Activated naive CD4-positive, alpha-beta T cell treated with anti-CD3 and anti-CD28 coated beads for 36 hours (primary cell): ENCODE data around the gene HNRNPA2B1. TPM values are rescaled to one million over a fixed set of nuclear protein-coding genes. Genes with fewer than 3 reads are reported as not detected.
"Not testable (repeated sequence)": the region's sequence is repeated elsewhere in the genome, so short reads cannot be mapped to it uniquely, and the experiment has no call there.

ENCODE experiments used
- CTCF ChIA-PET: fragments of 350-600 bp; sonication (Branson Sonifier 250); formaldehyde crosslinking; loops from one replicate; lab custom pipeline; 2021; ENCODE audit warnings: antibody characterized with exemption; lab: Charles Lee
- DNase-seq: peaks from one replicate; pipeline ENCODE4 v3.0.0-alpha.2; 2020
- H3K27ac Mint-ChIP-seq: one replicate; pipeline ENCODE4 v1.8.0; 2021; ENCODE audit warnings: mild to moderate bottlenecking, mixed read lengths
- H3K27me3 Mint-ChIP-seq: one replicate; pipeline ENCODE4 v1.8.0; 2021; ENCODE audit warnings: low read depth, mixed read lengths
- H3K36me3 Mint-ChIP-seq: one replicate; pipeline ENCODE4 v1.8.0; 2021; ENCODE audit warnings: low read depth, mixed read lengths
- H3K4me1 Mint-ChIP-seq: one replicate; pipeline ENCODE4 v1.8.0; 2021; ENCODE audit warnings: low read depth, mixed read lengths
- H3K4me3 Mint-ChIP-seq: one replicate; pipeline ENCODE4 v1.8.0; 2021; ENCODE audit warnings: mild to moderate bottlenecking, moderate library complexity, mixed read lengths
- H3K9me3 Mint-ChIP-seq: one replicate; pipeline ENCODE4 v1.8.0; 2021; ENCODE audit warnings: mixed read lengths
- intact Hi-C: fragments of 100-400 bp; cut with micrococcal nuclease; formaldehyde crosslinking; loops from one replicate; pipeline ENCODE4 v1.15.1; 2023
- total RNA-seq, 2 experiments: library from RNA; stranded (reverse); gene quantifications; one replicate each; pipeline ENCODE4 v1.2.3, GENCODE V29; 2021

The HNRNPA2B1 gene
- total RNA-seq, 2 experiments from 2014 or later = 925 to 950 TPM

DNA sequence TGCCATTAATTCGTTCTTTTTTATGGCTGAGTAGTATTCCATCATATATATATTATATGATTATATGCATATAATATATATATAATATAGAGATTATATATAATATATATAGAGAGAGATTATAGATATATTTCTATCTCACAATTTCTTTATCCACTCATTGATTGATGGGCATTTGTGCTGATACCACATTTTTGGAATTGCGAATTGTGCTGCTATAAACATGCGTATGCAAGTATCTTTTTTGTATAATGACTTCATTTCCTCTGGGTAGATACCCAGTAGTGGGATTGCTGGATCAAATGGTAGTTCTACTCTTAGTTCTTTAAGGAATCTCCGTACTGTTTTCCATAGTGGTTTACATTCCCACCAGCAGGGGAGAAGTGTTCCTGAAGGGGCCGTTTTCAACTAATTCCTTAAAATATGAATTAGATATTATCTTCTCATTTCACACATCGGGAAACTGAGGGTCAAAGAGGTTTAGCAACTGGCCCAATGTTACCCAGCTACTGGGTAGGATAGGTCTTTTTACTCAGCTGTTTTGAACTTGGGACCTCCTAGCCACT, 32.0 kb downstream of the HNRNPA2B1 start:
- Mint-ChIP-seq H3K27ac (no peak overlapping the region), H3K27me3 (no peaks in the 10 kb centered on the region), H3K4me3 (no peak overlapping the region), H3K36me3 (peaks cover 23% of the 10 kb centered on the region), H3K9me3 (peaks cover 2% of the 10 kb centered on the region), H3K4me1 (peaks cover 33% of the 10 kb centered on the region)
- intact Hi-C loops = no loop called here
- DNase-seq = no peak
- CTCF ChIA-PET = interaction anchor here (2.7 kb wide), 1 partner anchor 78 kb away, joined by 23 read pairs; no protein-coding TSS in a partner anchor

GRCh38 chr7:26167303-26167934, 33.1 kb downstream of the HNRNPA2B1 start:
- H3K9me3 Mint-ChIP-seq = peaks cover 5% of the 10 kb centered on the region
- H3K27ac Mint-ChIP-seq = peak overlapping the region; percentile 94
- no peaks in the 10 kb centered on the region for H3K27me3 Mint-ChIP-seq
- H3K4me3 Mint-ChIP-seq = peak overlapping the region; percentile 23
- H3K4me1 Mint-ChIP-seq = peaks cover 40% of the 10 kb centered on the region
- H3K36me3 Mint-ChIP-seq = peaks cover 25% of the 10 kb centered on the region
- intact Hi-C loops = loop anchor here (1.0 to 2.0 kb wide), 5 partner anchors 11 to 71 kb away; partner anchors contain the start of genes HNRNPA2B1 and NFE2L3
- peak; percentile 79 for DNase-seq
- CTCF ChIA-PET = interaction anchor here (0.6 to 2.7 kb wide), 5 partner anchors 11 to 319 kb away, joined by 4 to 23 read pairs (median 5); no protein-coding TSS in a partner anchor

DNA sequence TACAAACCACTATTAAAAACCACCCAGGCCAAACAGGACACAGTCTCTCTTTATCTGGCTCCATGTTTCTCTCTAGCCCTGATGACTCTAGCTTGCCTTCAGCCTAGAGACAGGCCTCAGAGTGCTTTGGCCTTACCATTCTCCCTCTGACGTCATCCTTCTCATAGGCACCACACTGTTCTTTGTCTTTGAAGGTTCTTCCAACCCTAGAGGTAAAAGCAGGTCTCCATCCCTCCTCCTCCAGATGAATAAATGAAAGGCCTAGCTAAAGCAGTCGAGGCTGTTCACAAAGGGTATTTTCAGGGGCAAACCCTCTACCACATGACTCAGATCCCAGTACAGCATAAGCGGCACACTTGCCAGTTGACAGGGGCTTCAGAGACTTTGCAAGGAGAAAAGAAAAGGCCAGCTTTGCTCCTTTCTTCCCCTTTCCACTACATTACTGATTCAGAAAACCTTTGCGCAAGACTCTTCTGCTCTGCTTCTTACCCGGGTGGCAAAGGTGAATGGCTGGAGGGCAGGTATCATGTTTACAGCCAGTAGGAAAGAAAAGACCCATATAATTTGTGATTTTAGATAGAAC, 33.8 kb downstream of the HNRNPA2B1 start:
- Mint-ChIP-seq H3K9me3 (peaks cover 5% of the 10 kb centered on the region), H3K36me3 (peaks cover 28% of the 10 kb centered on the region), H3K27ac (peak overlapping the region; percentile 94), H3K27me3 (no peaks in the 10 kb centered on the region), H3K4me1 (peaks cover 45% of the 10 kb centered on the region), H3K4me3 (peak overlapping the region; percentile 23)
- peak; percentile 75 for DNase-seq
- CTCF ChIA-PET = interaction anchor here (0.6 to 2.7 kb wide), 7 partner anchors 10 to 320 kb away, joined by 3 to 23 read pairs (median 4); no protein-coding TSS in a partner anchor
- intact Hi-C loops = loop anchor here (1.0 to 2.0 kb wide), 5 partner anchors 10 to 70 kb away; partner anchors contain the start of genes HNRNPA2B1 and NFE2L3

DNA sequence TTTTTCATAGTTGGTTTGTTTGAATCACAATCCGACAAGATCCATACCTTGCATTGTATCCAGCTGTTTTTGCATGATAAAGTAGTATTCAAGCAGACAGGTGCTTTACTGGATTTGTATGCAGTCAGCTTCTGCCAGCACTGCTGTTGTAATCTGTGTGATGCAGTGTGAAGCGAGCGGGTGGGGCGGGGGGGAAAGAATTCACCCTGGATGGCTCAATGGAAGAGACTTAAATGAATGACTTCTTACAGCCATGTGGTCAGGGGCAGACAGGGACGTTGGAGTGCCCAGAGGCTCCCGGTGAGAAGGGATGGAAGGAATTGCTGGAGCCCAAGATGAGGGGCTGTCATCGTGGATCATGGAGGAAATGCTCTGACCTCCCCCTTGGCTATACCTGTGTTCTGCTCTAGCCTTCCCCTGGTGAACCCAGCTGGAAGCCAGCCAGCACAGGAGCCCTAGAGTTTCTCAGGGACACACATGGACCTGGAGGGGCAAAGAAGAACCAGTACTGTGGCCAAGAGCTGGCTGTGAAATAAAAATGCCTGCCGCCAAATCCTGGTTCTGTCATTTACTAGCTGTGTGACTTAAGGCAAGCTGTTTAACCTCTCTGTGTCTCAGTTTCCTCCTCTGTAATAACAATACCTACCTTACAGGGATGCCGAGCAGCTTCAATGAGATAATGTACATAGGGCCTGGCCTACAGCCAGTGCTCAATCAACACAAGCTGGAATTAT, 34.4 kb downstream of the HNRNPA2B1 start:
- H3K36me3 Mint-ChIP-seq = peaks cover 28% of the 10 kb centered on the region
- no peak overlapping the region for H3K4me3 Mint-ChIP-seq
- peaks cover 5% of the 10 kb centered on the region for H3K9me3 Mint-ChIP-seq
- CTCF ChIA-PET = interaction anchor here (0.9 to 2.7 kb wide), 7 partner anchors 9 to 75 kb away, joined by 3 to 23 read pairs (median 4); partner anchors contain the start of gene NFE2L3
- no peaks in the 10 kb centered on the region for H3K27me3 Mint-ChIP-seq
- H3K4me1 Mint-ChIP-seq = peaks cover 47% of the 10 kb centered on the region
- DNase-seq = no peak
- H3K27ac Mint-ChIP-seq = peak overlapping the region; percentile 94
- intact Hi-C loops = loop anchor here (2.0 kb wide), 2 partner anchors 13 to 69 kb away; partner anchors contain the start of gene NFE2L3

- DNase-seq, H3K9me3 Mint-ChIP-seq, intact Hi-C loops, H3K27ac Mint-ChIP-seq, H3K4me3 Mint-ChIP-seq, H3K27me3 Mint-ChIP-seq: not testable (repeated sequence)
- H3K36me3 Mint-ChIP-seq = peaks cover 21% of the 10 kb centered on the region
- CTCF ChIA-PET = interaction anchor here (1.5 kb wide), 1 partner anchor 12 kb away, joined by 4 read pairs; the partner anchor contains the start of gene NFE2L3
- peaks cover 63% of the 10 kb centered on the region for H3K4me1 Mint-ChIP-seq
Observed at GRCh38 chr7:26163804-26164203, 36.7 kb downstream of the HNRNPA2B1 start.

DNA sequence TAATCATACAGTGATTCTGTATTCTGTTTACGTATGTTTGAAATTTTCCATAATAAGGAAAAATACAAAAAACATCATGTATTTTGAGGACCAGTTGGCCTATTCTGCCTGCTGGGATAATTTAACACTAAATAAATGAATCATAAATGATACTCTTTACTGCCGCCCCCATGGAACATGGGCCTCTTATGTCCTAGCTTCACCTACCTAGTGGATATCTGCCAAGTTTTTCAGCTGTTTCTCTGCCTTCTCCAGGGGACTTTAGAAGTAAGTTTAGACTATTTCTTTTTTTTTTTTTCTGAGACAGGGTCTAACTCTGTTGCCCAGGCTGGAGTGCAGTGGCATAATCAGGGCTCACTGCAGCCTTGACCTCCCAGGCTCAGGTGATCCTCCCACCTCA, 38.1 kb downstream of the HNRNPA2B1 start:
- no peak overlapping the region for H3K4me3 Mint-ChIP-seq
- no peaks in the 10 kb centered on the region for H3K27me3 Mint-ChIP-seq
- H3K36me3 Mint-ChIP-seq = peaks cover 22% of the 10 kb centered on the region
- peaks cover 5% of the 10 kb centered on the region for H3K9me3 Mint-ChIP-seq
- CTCF ChIA-PET = interaction anchor here (0.7 to 1.5 kb wide), 2 partner anchors 11 to 149 kb away, joined by 3 to 4 read pairs; partner anchors contain the start of gene NFE2L3
- H3K4me1 Mint-ChIP-seq = peaks cover 71% of the 10 kb centered on the region
- no peak for DNase-seq
- intact Hi-C loops = no loop called here
- H3K27ac Mint-ChIP-seq = no peak overlapping the region

- Mint-ChIP-seq H3K36me3 (peaks cover 24% of the 10 kb centered on the region), H3K9me3 (peaks cover 5% of the 10 kb centered on the region), H3K4me1 (peaks cover 70% of the 10 kb centered on the region), H3K27me3 (no peaks in the 10 kb centered on the region), H3K4me3 (no peak overlapping the region), H3K27ac (no peak overlapping the region)
- DNase-seq = no peak
- intact Hi-C loops = no loop called here
- CTCF ChIA-PET = interaction anchor here (0.9 to 1.8 kb wide), 7 partner anchors 9 to 205 kb away, joined by 3 to 8 read pairs (median 4); no protein-coding TSS in a partner anchor
Observed at GRCh38 chr7:26160896-26161295, 39.6 kb downstream of the HNRNPA2B1 start.

- DNase-seq = no peak
- H3K4me1 Mint-ChIP-seq = peaks cover 82% of the 10 kb centered on the region
- peaks cover 4% of the 10 kb centered on the region for H3K9me3 Mint-ChIP-seq
- H3K36me3 Mint-ChIP-seq = peaks cover 23% of the 10 kb centered on the region
- H3K4me3 Mint-ChIP-seq = no peak overlapping the region
- H3K27me3 Mint-ChIP-seq = no peaks in the 10 kb centered on the region
- H3K27ac Mint-ChIP-seq = peak overlapping the region; percentile 20
- intact Hi-C loops = loop anchor here (10.0 kb wide), 2 partner anchors 264 to 706 kb away; partner anchors contain the start of gene SKAP2
- CTCF ChIA-PET = interaction anchor here (1.0 kb wide), 1 partner anchor 38 kb away, joined by 3 read pairs; no protein-coding TSS in a partner anchor
Observed at GRCh38 chr7:26159243-26159642, 41.3 kb downstream of the HNRNPA2B1 start.

- H3K9me3 Mint-ChIP-seq = no peaks in the 10 kb centered on the region
- H3K27me3 Mint-ChIP-seq = no peaks in the 10 kb centered on the region
- intact Hi-C loops = loop anchor here (10.0 kb wide), 2 partner anchors 263 to 707 kb away; partner anchors contain the start of gene SKAP2
- H3K36me3 Mint-ChIP-seq = peaks cover 20% of the 10 kb centered on the region
- no peak overlapping the region for H3K4me3 Mint-ChIP-seq
- DNase-seq = no peak
- H3K27ac Mint-ChIP-seq = peak overlapping the region; percentile 94
- CTCF ChIA-PET = interaction anchor here (0.7 to 4.0 kb wide), 5 partner anchors 9 to 66 kb away, joined by 4 to 15 read pairs (median 5); no protein-coding TSS in a partner anchor
- H3K4me1 Mint-ChIP-seq = peaks cover 84% of the 10 kb centered on the region
Observed at GRCh38 chr7:26157520-26158105, 42.9 kb downstream of the HNRNPA2B1 start.

DNA sequence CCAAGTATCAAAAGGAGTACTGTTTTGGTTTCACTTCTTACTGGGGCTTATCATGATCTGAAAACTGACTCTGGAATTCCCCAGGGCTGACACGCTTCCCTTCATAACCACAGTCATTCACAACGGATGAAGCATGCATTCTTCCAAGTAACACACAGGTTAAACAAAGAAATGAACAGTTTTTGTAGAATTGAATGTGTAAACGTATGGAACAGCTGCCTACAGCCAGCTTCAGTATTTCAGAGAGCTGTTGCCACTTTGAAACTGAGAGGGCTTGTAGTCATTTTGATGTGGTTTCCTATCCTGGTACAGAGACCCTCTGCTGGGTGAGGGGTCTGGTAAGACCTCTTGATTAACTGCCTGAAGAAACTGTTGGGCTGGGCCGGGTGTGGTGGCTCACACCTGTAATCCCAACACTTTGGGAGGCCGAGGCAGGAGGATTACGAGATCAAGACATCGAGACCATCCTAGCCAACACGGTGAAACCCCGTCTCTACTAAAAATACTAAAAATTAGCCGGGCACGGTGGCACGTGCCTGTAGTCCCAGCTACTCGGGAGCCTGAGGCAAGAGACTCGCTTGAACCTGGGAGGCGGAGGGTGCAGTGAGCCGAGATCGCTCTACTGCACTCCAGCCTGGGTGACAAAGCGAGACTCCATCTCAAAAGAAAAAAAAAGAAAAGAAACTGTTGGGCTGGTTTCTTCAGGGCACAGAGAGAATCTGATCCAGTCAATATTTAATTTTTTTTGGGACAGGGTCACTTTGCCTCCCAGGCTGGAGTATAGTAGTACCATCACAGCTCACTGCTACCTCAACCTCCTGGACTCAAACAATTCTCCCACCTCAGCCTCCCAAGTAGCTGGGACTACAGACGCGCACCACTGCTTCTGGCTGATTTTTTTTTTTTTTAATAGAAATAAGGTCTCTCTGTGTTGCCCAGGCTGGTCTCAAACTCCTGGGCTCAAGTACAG, 43.8 kb downstream of the HNRNPA2B1 start:
- Mint-ChIP-seq H3K27ac (peak overlapping the region; percentile 94), H3K36me3 (peaks cover 17% of the 10 kb centered on the region), H3K9me3 (no peaks in the 10 kb centered on the region), H3K4me3 (peak overlapping the region; percentile 44), H3K27me3 (no peaks in the 10 kb centered on the region), H3K4me1 (peaks cover 78% of the 10 kb centered on the region)
- DNase-seq = peak; percentile 82
- intact Hi-C loops = loop anchor here (1.0 to 10.0 kb wide), 7 partner anchors 11 to 708 kb away; partner anchors contain the start of genes CBX3 and SKAP2
- CTCF ChIA-PET = interaction anchor here (0.7 to 4.0 kb wide), 7 partner anchors 10 to 208 kb away, joined by 3 to 15 read pairs (median 5); no protein-coding TSS in a partner anchor
